WTC11 (cell line): Measurements from ENCODE around the gene CRACR2A.

Experiments used
- AFF4 ChIP-seq: sonication (generic); formaldehyde crosslinking; IDR thresholded peaks from 2 replicates; pipeline ENCODE4 v1.8.1; 2023; ENCODE audit warnings: mild to moderate bottlenecking, missing genetic modification reagents, borderline replicate concordance
- CTCF ChIP-seq: fragments of 200-600 bp; IDR thresholded peaks from 2 replicates; pipeline ENCODE4 v1.8.0; 2022; ENCODE audit warnings: antibody characterized with exemption

- TF ChIP-seq AFF4 = no peak
- TF ChIP-seq CTCF = no peak
These were observed 27.4 kb downstream of the CRACR2A start for GRCh38 chr12:3725388-3726115.
